HG02885 (cell line): ENCODE measurements around the gene GJA9.

Source experiments
- ATAC-seq: cut with Tn5 transposase; IDR thresholded peaks from one replicate; pipeline ENCODE4 v1.9.1; 2021; ENCODE audit warnings: mild to moderate bottlenecking; ENCODE audit not compliant: unreplicated experiment, poor library complexity

The GJA9 gene

DNA sequence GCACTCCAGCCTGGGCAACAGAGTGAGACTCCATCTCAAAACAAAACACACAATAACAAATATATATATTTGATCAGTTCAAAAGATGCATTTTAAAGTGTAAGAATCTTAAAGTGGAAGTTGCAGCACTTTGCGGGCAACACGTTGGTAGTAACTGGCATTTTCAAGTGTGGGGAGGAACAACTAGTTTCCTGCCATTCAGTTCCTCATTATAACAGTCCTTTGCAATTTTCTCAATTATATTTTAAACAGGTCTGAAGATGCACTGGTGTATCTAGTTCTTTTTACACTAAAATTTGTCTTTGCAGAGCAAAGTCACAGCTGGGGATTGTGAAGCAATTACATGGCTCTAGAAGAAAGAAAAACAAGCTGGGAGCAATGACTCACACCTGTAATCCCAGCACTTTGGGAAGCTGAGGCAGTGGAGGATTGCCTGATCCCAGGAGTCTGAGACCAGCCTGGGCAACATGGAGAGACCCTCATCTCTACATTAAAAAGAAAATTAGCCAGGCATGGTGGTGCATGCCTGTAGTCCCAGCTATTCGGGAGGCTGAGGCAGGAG, 47.1 kb downstream of the GJA9 start:
- no peak for ATAC-seq

- ATAC-seq = no peak
Observed at GRCh38 chr1:38833146-38833545, 48.2 kb downstream of the GJA9 start.

DNA sequence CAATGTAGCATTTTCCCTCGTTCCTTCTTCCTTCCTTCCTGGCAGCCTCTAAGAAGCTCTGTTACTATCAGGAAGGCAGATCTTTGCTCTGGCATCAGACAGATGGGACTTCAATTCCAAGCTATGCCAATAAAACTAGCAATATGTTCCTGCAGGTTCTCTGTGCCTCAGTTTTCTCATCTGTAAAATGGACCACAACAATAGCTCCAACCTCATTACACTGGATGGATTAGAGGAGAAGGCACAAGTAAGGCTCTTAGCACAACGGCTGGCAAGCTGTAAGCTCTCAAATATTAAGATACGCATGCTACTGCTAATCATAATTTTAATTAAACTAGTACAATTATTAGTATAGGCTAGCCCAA, 49.0 kb downstream of the GJA9 start:
- ATAC-seq = no peak

DNA sequence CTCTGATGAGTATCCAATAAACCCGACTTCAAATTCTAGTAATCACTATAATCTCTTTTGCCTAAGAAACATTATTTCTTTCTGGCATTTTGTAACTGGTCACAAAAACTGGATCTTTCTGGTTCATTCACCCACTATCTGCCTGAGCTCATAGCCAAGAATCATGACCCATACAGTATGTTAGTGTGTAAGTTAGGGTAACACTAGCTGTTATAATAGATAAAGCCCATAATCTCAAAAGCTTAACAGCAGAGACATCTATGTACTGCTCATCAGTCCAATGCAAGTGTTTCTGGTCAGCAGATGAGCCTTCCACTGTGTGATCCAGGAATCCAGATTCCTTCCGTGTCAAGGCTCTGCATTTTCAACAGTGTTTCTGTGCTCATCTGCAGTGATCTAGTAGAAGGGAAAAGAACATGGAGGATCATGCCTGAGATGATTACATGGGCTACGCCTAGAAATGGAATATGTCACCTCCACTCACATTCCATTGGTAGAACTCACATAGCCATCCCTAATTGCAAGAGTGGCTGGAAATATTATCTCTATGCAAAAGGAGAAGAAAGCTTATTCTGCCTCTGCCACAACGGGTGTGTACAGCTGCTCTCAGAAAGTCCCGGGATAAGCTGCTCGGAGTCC, 49.5 kb downstream of the GJA9 start:
- no peak for ATAC-seq

GRCh38 chr1:38829368-38829767, 52.0 kb downstream of the GJA9 start:
- no peak for ATAC-seq

GRCh38 chr1:38827318-38827717, 54.1 kb downstream of the GJA9 start:
- no peak for ATAC-seq

DNA sequence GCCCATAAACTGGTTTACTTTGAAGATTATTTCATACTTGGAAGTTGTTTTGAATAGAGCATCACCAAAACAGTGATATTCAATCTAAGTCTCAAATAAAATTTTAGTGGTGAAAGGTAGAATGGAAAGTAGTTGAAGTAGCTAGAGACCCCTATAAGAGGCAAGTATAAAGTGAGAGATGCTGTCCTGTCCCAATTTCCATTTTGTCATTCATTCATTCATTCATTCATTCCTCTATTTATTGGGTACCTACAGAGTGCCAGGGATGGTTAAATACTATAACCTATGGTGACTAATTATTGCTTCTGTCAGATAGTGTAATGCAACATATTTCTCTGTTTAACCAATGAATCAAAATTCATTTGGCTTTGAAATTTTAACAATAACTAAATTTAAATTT, 54.5 kb downstream of the GJA9 start:
- ATAC-seq = no peak

DNA sequence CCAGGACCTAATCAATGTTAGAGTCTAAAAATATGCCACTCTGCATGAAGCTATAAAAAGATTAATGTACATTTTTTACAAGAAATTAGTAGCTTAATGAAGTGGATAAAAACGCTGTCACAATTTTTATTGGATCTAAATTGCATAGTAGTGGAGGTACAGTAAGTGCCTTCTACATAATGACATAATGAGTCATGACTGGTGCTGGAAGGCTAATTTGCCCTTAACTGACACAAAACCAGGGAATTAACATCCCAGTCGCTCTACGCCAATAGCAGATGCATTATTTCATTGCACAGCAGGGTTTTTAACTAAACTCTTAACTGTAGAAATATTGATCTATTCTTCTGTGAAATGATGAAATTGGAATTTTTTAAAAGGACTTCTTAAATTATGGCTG, 55.1 kb downstream of the GJA9 start:
- no peak for ATAC-seq
